Breast epithelium (tissue), 4 donors: ENCODE measurements around the gene KDM5D. TPM values are rescaled to one million over a fixed set of nuclear protein-coding genes. Genes with fewer than 3 reads are reported as not detected.

Experiments used
- DNase-seq, 2 donors: peaks; one replicate each; pipeline ENCODE4 v3.0.0-alpha.2; 2019; ENCODE audit warnings: low spot score in 2 of 2
- H3K27ac ChIP-seq, 2 donors: fragments of 200-600 bp; sonication (generic) in 1 of 2; one replicate each; pipeline ENCODE4 v1.5.1; 2016 to 2019; ENCODE audit warnings: mild to moderate bottlenecking in 1 of 2
- H3K27me3 ChIP-seq, 2 donors: fragments of 200-600 bp; sonication (generic) in 1 of 2; one replicate each; pipeline versions ENCODE4 v1.5.1 to v1.6.0; 2017 to 2019; ENCODE audit warnings: control low read depth in 1 of 2, mild to moderate bottlenecking in 1 of 2
- H3K36me3 ChIP-seq: fragments of 200-600 bp; one replicate; pipeline ENCODE4 v1.5.1; 2019
- H3K4me1 ChIP-seq, 2 donors: fragments of 200-600 bp; sonication (generic); one replicate each; pipeline ENCODE4 v1.5.1; 2016 to 2019; ENCODE audit warnings: control low read depth in 1 of 2
- H3K4me3 ChIP-seq, 3 donors: fragments of 200-600 bp; sonication (generic); 1 replicate in 2 of 3; 2 replicates in 1 of 3; pipeline ENCODE4 v1.5.1; 2016 to 2019; ENCODE audit warnings: mild to moderate bottlenecking in 3 of 3, moderate library complexity in 2 of 3
- H3K9me3 ChIP-seq, 2 donors: fragments of 200-600 bp; sonication (generic) in 1 of 2; one replicate each; pipeline ENCODE4 v1.5.1; 2016 to 2019; ENCODE audit warnings: control low read depth in 1 of 2
- POLR2A ChIP-seq: fragments of 450-650 bp; IDR thresholded peaks from one replicate; pipeline ENCODE4 v1.6.1; 2016; ENCODE audit warnings: antibody characterized with exemption, mild to moderate bottlenecking, moderate library complexity
- POLR2AphosphoS5 ChIP-seq, 3 donors: sonication (generic); formaldehyde crosslinking; IDR thresholded peaks; one replicate each; pipeline ENCODE4 v1.6.1; 2017; ENCODE audit warnings: antibody characterized with exemption in 3 of 3
- intact Hi-C: fragments of 100-400 bp; cut with DNase I; formaldehyde crosslinking; loops from one replicate; pipeline ENCODE4 v1.15.1; 2023; ENCODE audit warnings: low total_unique reads
- total RNA-seq, 3 donors: library from RNA; depleted of rRNA; stranded (reverse); fragments of >200 nt; gene quantifications; one replicate each; pipeline ENCODE4 v1.1.0, GENCODE V29; 2016
- TF ChIP-seq, protein P1 (sequence below), 3 donors: fragments of 450-650 bp; IDR thresholded peaks; one replicate each; pipeline ENCODE4 v1.5.1; 2016 to 2017; ENCODE audit warnings: antibody characterized with exemption in 3 of 3, mild to moderate bottlenecking in 3 of 3, moderate library complexity in 3 of 3

The KDM5D gene
- total RNA-seq, 3 donors from 2014 or later, result 55.0 TPM; not detected in 2

DNA sequence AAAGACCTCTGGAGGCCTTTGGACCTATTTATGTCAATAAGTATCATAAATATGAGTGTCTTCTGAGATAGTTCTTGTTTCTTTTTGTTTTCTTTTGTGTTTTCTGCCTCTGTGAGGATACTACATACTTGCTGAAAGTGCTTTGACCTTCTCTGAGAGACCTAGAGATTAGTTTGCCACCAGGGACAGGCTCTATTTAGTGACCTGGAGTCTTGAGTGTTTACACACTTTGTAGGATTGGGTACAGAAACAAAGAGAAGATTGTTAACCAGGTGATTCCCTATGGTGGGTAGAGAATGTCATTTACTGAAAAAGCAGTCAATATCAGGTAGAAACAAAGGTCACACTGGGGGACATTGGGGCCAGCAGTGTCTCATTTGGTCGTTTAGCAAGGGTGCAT is 63.7 kb downstream of the KDM5D start:
- no peaks in the 10 kb centered on the region for H3K9me3 ChIP-seq
- H3K27me3 ChIP-seq, result no peaks in the 10 kb centered on the region

More for the DNA sequence above, 63.7 kb downstream of the KDM5D start:
- no peak for DNase-seq
- H3K4me1 ChIP-seq, result no peaks in the 10 kb centered on the region
- TF ChIP-seq POLR2A, result no peak
- TF ChIP-seq POLR2AphosphoS5 (IDR thresholded peaks at IDR 0.05), result no peak
- TF ChIP-seq, protein P1, sequence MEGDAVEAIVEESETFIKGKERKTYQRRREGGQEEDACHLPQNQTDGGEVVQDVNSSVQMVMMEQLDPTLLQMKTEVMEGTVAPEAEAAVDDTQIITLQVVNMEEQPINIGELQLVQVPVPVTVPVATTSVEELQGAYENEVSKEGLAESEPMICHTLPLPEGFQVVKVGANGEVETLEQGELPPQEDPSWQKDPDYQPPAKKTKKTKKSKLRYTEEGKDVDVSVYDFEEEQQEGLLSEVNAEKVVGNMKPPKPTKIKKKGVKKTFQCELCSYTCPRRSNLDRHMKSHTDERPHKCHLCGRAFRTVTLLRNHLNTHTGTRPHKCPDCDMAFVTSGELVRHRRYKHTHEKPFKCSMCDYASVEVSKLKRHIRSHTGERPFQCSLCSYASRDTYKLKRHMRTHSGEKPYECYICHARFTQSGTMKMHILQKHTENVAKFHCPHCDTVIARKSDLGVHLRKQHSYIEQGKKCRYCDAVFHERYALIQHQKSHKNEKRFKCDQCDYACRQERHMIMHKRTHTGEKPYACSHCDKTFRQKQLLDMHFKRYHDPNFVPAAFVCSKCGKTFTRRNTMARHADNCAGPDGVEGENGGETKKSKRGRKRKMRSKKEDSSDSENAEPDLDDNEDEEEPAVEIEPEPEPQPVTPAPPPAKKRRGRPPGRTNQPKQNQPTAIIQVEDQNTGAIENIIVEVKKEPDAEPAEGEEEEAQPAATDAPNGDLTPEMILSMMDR (IDR thresholded peaks at IDR 0.05), result no peak
- H3K36me3 ChIP-seq, result no peaks in the 10 kb centered on the region
- H3K27ac ChIP-seq, result no peak overlapping the region
- H3K4me3 ChIP-seq, result no peak overlapping the region
- intact Hi-C loops, result no loop called here
